ENCODE measurements around the gene SLC45A1.

Gene SLC45A1

GRCh38 chr1:8343464-8344001 lies 25.6 kb downstream of the SLC45A1 start:
- no peak for TF ChIP-seq Cebpa-rat (IDR thresholded peaks at IDR 0.05)
- Histone ChIP-seq H3K27ac (no peak overlapping the region), H3K4me2 (no peak overlapping the region), H4K20me1 (peaks cover 8% of the 10 kb centered on the region), H3K36me3 (no peaks in the 10 kb centered on the region), H3K4me1 (peaks cover 37% of the 10 kb centered on the region), H3K9me3 (no peaks in the 10 kb centered on the region), H3K27me3 (no peaks in the 10 kb centered on the region), H3K4me3 (no peak overlapping the region), H3K9ac (no peak overlapping the region)

GRCh38 chr1:8344893-8345507 lies 27.1 kb downstream of the SLC45A1 start:
- Histone ChIP-seq H3K27me3 (no peaks in the 10 kb centered on the region), H3K4me3 (no peak overlapping the region), H3K9ac (no peak overlapping the region), H3K27ac (no peak overlapping the region), H3K36me3 (no peaks in the 10 kb centered on the region), H3K4me1 (peaks cover 41% of the 10 kb centered on the region), H3K9me3 (no peaks in the 10 kb centered on the region), H3K4me2 (no peak overlapping the region), H4K20me1 (peaks cover 21% of the 10 kb centered on the region)
- TF ChIP-seq Cebpa-rat (IDR thresholded peaks at IDR 0.05): no peak

- no peak overlapping the region for H3K4me3 ChIP-seq
- no peak overlapping the region for H3K4me2 ChIP-seq
- no peak overlapping the region for H3K9ac ChIP-seq
- H3K9me3 ChIP-seq: no peaks in the 10 kb centered on the region
- no peak for TF ChIP-seq Cebpa-rat (IDR thresholded peaks at IDR 0.05)
- 0 out of 2 replicates have a peak, but pooled peaks cover 2% of the 10 kb centered on the region for H3K36me3 ChIP-seq
- no peaks in the 10 kb centered on the region for H3K27me3 ChIP-seq
- no peak overlapping the region for H3K27ac ChIP-seq
- peaks cover 26% of the 10 kb centered on the region for H4K20me1 ChIP-seq
- H3K4me1 ChIP-seq: peaks cover 41% of the 10 kb centered on the region
Measured at GRCh38 chr1:8345621-8346415, 27.9 kb downstream of the SLC45A1 start.

GRCh38 chr1:8347635-8348034 lies 29.7 kb downstream of the SLC45A1 start:
- Histone ChIP-seq H3K9me3 (no peaks in the 10 kb centered on the region), H3K4me1 (peaks cover 35% of the 10 kb centered on the region), H3K4me3 (no peak overlapping the region), H3K36me3 (peaks cover 17% of the 10 kb centered on the region), H4K20me1 (peaks cover 41% of the 10 kb centered on the region), H3K27ac (no peak overlapping the region), H3K9ac (peak overlapping the region; percentile 45; the same call in 1 of the 2 replicates), H3K4me2 (peak overlapping the region; percentile 86), H3K27me3 (no peaks in the 10 kb centered on the region)
- no peak for TF ChIP-seq Cebpa-rat (IDR thresholded peaks at IDR 0.05)

- peak overlapping the region; percentile 45; the same call in 1 of the 2 replicates for H3K9ac ChIP-seq
- TF ChIP-seq Cebpa-rat (IDR thresholded peaks at IDR 0.05): no peak
- peaks cover 47% of the 10 kb centered on the region for H4K20me1 ChIP-seq
- H3K4me3 ChIP-seq: no peak overlapping the region
- H3K4me1 ChIP-seq: peaks cover 33% of the 10 kb centered on the region
- H3K9me3 ChIP-seq: no peaks in the 10 kb centered on the region
- peaks cover 23% of the 10 kb centered on the region for H3K36me3 ChIP-seq
- H3K27ac ChIP-seq: no peak overlapping the region
- H3K27me3 ChIP-seq: no peaks in the 10 kb centered on the region
- H3K4me2 ChIP-seq: peak overlapping the region; percentile 86
Measured at GRCh38 chr1:8348047-8348776, 30.3 kb downstream of the SLC45A1 start.

- peaks cover 30% of the 10 kb centered on the region for H3K36me3 ChIP-seq
- no peak for TF ChIP-seq Cebpa-rat (IDR thresholded peaks at IDR 0.05)
- peaks cover 54% of the 10 kb centered on the region for H4K20me1 ChIP-seq
- H3K9ac ChIP-seq: no peak overlapping the region
- no peaks in the 10 kb centered on the region for H3K9me3 ChIP-seq
- H3K4me2 ChIP-seq: peak overlapping the region; percentile 86
- H3K4me3 ChIP-seq: no peak overlapping the region
- no peak overlapping the region for H3K27ac ChIP-seq
- H3K4me1 ChIP-seq: peaks cover 30% of the 10 kb centered on the region
- H3K27me3 ChIP-seq: no peaks in the 10 kb centered on the region
Measured at GRCh38 chr1:8348777-8349472, 31.0 kb downstream of the SLC45A1 start.

- Histone ChIP-seq H3K4me3 (no peak overlapping the region), H3K27ac (no peak overlapping the region), H3K9ac (no peak overlapping the region), H3K36me3 (peaks cover 35% of the 10 kb centered on the region), H4K20me1 (peaks cover 60% of the 10 kb centered on the region), H3K4me1 (peaks cover 26% of the 10 kb centered on the region), H3K9me3 (no peaks in the 10 kb centered on the region), H3K4me2 (no peak overlapping the region), H3K27me3 (no peaks in the 10 kb centered on the region)
- no peak for TF ChIP-seq Cebpa-rat (IDR thresholded peaks at IDR 0.05)
Measured at GRCh38 chr1:8349473-8349865, 31.6 kb downstream of the SLC45A1 start.

- H4K20me1 ChIP-seq: peaks cover 64% of the 10 kb centered on the region
- no peak overlapping the region for H3K9ac ChIP-seq
- no peak overlapping the region for H3K27ac ChIP-seq
- H3K36me3 ChIP-seq: peaks cover 40% of the 10 kb centered on the region
- H3K9me3 ChIP-seq: no peaks in the 10 kb centered on the region
- no peaks in the 10 kb centered on the region for H3K27me3 ChIP-seq
- no peak for TF ChIP-seq Cebpa-rat (IDR thresholded peaks at IDR 0.05)
- no peak overlapping the region for H3K4me3 ChIP-seq
- H3K4me2 ChIP-seq: no peak overlapping the region
- peaks cover 26% of the 10 kb centered on the region for H3K4me1 ChIP-seq
Measured at GRCh38 chr1:8349961-8350360, 32.0 kb downstream of the SLC45A1 start.

- no peak overlapping the region for H3K27ac ChIP-seq
- no peak overlapping the region for H3K4me3 ChIP-seq
- H4K20me1 ChIP-seq: peaks cover 76% of the 10 kb centered on the region
- no peak for TF ChIP-seq Cebpa-rat (IDR thresholded peaks at IDR 0.05)
- no peaks in the 10 kb centered on the region for H3K27me3 ChIP-seq
- peaks cover 52% of the 10 kb centered on the region for H3K36me3 ChIP-seq
- H3K9ac ChIP-seq: no peak overlapping the region
- H3K9me3 ChIP-seq: no peaks in the 10 kb centered on the region
- no peak overlapping the region for H3K4me2 ChIP-seq
- peaks cover 26% of the 10 kb centered on the region for H3K4me1 ChIP-seq
Measured at GRCh38 chr1:8350914-8351684, 33.2 kb downstream of the SLC45A1 start.

Data from BLaER1 (cell line).